Measurements from ENCODE around the gene CLTB. TPM values are rescaled to one million over a fixed set of nuclear protein-coding genes. Genes with fewer than 3 reads are reported as not detected.

The CLTB gene, protein sequence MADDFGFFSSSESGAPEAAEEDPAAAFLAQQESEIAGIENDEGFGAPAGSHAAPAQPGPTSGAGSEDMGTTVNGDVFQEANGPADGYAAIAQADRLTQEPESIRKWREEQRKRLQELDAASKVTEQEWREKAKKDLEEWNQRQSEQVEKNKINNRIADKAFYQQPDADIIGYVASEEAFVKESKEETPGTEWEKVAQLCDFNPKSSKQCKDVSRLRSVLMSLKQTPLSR
- polyA plus RNA-seq: 100 to 1,000 TPM in 2 of 3 donors, 10 to 100 TPM in 1; 67.5 to 115 (median 113) TPM

- peaks cover 0 to 3% (median 0%) of the 10 kb centered on the region in 3 donors for H3K36me3 Mint-ChIP-seq
- H3K27me3 Mint-ChIP-seq (ENCODE audit: low read depth in 3 of 3): peaks cover 3 to 22% (median 9%) of the 10 kb centered on the region in 3 donors
- H3K27ac Mint-ChIP-seq: peak within 1 kb of the TSS; percentile 84 to 95 (median 91)
- H3K4me3 Mint-ChIP-seq: peak within 1 kb of the TSS; percentile 81 to 92 (median 85)
- H3K4me1 Mint-ChIP-seq: peaks cover 32 to 46% of the 10 kb centered on the region in 2 donors
- H3K9me3 Mint-ChIP-seq: no peaks in the 10 kb centered on the region
- peak; percentile 83 to 88 (median 87) for DNase-seq
These were observed at the start of gene CLTB for GRCh38 chr5:176415952-176416924. Gene CLTB (minus strand): TSS chr5:176416539. CDS start chr5:176416363, 176 bp downstream.

GRCh38 chr5:176463113-176463764 is 46.9 kb upstream of the CLTB start:
- Mint-ChIP-seq H3K36me3 (peaks cover 0 to 18% (median 0%) of the 10 kb centered on the region in 3 donors), H3K4me1 (peaks cover 29 to 57% of the 10 kb centered on the region in 2 donors), H3K27ac (peak overlapping the region in 1 of 6 donors; percentile 61), H3K27me3 (ENCODE audit: low read depth in 3 of 3) (no peaks in the 10 kb centered on the region), H3K4me3 (no peak overlapping the region), H3K9me3 (no peaks in the 10 kb centered on the region)
- DNase-seq: no peak

- H3K27me3 Mint-ChIP-seq (ENCODE audit: low read depth in 3 of 3): no peaks in the 10 kb centered on the region
- H3K9me3 Mint-ChIP-seq: no peaks in the 10 kb centered on the region
- DNase-seq: no peak
- H3K4me3 Mint-ChIP-seq: no peak overlapping the region
- H3K4me1 Mint-ChIP-seq: peaks cover 30 to 55% of the 10 kb centered on the region in 2 donors
- H3K27ac Mint-ChIP-seq: no peak overlapping the region
- peaks cover 0 to 13% (median 0%) of the 10 kb centered on the region in 3 donors for H3K36me3 Mint-ChIP-seq
These were observed 45.0 kb upstream of the CLTB start for GRCh38 chr5:176461349-176461748.

DNA sequence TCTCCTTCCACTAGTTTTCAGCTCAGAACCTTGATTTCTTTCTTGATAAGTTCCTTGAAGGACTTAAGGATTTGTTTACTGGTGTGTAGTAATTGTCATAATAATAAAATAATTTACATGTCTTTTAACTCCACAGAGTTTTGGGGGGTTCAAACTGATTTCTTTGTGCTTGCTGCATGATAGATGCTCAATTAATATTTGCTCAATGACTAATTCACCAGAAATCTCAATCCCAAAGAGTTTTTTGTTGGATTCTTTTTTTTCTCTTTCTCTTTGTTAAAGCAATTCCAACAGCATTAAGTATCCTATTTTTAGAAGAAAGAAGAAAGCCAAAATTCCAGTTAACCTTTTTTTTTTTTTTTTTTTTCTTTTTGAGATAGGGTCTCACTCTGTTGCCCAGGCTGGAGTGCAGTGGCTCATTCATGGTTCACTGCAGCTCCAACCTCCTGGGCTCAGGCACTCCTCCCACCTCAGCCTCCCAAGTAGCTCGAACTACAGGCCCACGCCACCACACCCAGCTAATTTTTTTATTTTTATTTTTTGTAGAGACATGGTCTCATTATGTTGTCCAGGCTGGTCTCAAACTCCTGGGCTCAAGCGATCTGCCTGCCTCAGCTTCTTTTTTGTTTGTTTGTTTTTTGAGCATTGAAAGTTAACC is 42.7 kb upstream of the CLTB start:
- no peaks in the 10 kb centered on the region for H3K27me3 Mint-ChIP-seq (ENCODE audit: low read depth in 3 of 3)
- DNase-seq: no peak
- H3K27ac Mint-ChIP-seq: peak overlapping the region in 5 of 6 donors; percentile 24 to 84 (median 48)
- peaks cover 0 to 11% (median 0%) of the 10 kb centered on the region in 3 donors for H3K36me3 Mint-ChIP-seq
- H3K9me3 Mint-ChIP-seq: no peaks in the 10 kb centered on the region
- H3K4me1 Mint-ChIP-seq: peaks cover 26 to 56% of the 10 kb centered on the region in 2 donors
- H3K4me3 Mint-ChIP-seq: no peak overlapping the region

DNA sequence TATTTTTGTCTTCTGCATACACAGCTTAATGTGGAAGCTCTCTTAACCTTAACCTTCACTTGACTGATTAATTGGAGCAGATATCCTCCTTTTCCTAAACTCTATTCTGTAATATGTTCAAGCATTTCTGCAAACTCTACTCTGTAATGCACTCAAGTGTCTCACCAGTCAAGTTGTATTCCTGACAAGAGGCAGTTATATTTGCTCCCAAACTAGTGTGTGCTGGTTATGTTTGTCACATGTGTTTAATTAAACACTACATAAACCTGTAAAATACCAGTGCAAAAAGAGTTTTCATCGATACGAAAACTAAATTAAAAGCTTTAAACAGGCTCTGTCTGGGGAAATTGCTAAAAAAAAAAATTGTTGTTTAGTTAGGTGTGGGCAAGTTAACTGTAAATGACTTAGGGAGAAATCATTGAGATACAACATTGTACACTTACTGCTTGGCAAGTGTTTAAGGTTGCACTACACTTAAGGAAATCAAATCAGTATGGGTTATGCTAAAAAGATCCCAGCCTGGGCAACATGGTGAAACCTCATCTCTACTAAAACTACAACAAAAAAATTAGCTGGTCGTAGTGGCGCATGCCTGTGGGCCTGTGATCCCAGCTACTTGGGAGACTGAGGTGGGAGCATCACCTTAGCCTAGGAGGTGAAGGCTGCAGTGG is 38.5 kb upstream of the CLTB start:
- peak overlapping the region in 1 of 6 donors; percentile 69 for H3K27ac Mint-ChIP-seq
- H3K36me3 Mint-ChIP-seq: peaks cover 3 to 17% (median 4%) of the 10 kb centered on the region in 3 donors
- peaks cover 21 to 48% of the 10 kb centered on the region in 2 donors for H3K4me1 Mint-ChIP-seq
- no peak for DNase-seq
- H3K4me3 Mint-ChIP-seq: no peak overlapping the region
- H3K9me3 Mint-ChIP-seq: no peaks in the 10 kb centered on the region
- H3K27me3 Mint-ChIP-seq (ENCODE audit: low read depth in 3 of 3): no peaks in the 10 kb centered on the region

GRCh38 chr5:176450077-176450476 is 33.7 kb upstream of the CLTB start:
- no peak for DNase-seq
- H3K4me3 Mint-ChIP-seq: peak overlapping the region in 2 of 5 donors; percentile 8 to 51
- peaks cover 19 to 26% (median 21%) of the 10 kb centered on the region in 3 donors for H3K27me3 Mint-ChIP-seq (ENCODE audit: low read depth in 3 of 3)
- H3K4me1 Mint-ChIP-seq: peaks cover 33 to 55% of the 10 kb centered on the region in 2 donors
- peaks cover 3 to 12% (median 4%) of the 10 kb centered on the region in 3 donors for H3K36me3 Mint-ChIP-seq
- H3K27ac Mint-ChIP-seq: peak overlapping the region; percentile 4 to 100 (median 72)
- H3K9me3 Mint-ChIP-seq: peaks cover 0 to 4% (median 0%) of the 10 kb centered on the region in 6 donors

GRCh38 chr5:176447978-176448608 is 31.8 kb upstream of the CLTB start, which contains the start of gene FAF2:
Gene FAF2 (plus strand): TSS chr5:176448385. CDS start chr5:176448408, 23 bp downstream.
- Mint-ChIP-seq H3K27me3 (ENCODE audit: low read depth in 3 of 3) (peaks cover 19 to 26% (median 21%) of the 10 kb centered on the region in 3 donors), H3K4me1 (peaks cover 33 to 49% of the 10 kb centered on the region in 2 donors), H3K36me3 (peaks cover 2 to 5% (median 4%) of the 10 kb centered on the region in 3 donors), H3K4me3 (peak within 1 kb of the TSS; percentile 96 to 99 (median 98)), H3K27ac (peak within 1 kb of the TSS; percentile 99 to 100 (median 100)), H3K9me3 (peaks cover 0 to 4% (median 0%) of the 10 kb centered on the region in 6 donors)
- DNase-seq: peak; percentile 99 to 100 (median 99)

GRCh38 chr5:176447591-176447977 is 31.2 kb upstream of the CLTB start:
- Mint-ChIP-seq H3K27me3 (ENCODE audit: low read depth in 3 of 3) (peaks cover 19 to 26% (median 21%) of the 10 kb centered on the region in 3 donors), H3K36me3 (peaks cover 0 to 3% (median 3%) of the 10 kb centered on the region in 3 donors), H3K9me3 (peaks cover 0 to 4% (median 0%) of the 10 kb centered on the region in 6 donors), H3K27ac (peak overlapping the region; percentile 99 to 100 (median 100)), H3K4me1 (peaks cover 32 to 47% of the 10 kb centered on the region in 2 donors), H3K4me3 (peak overlapping the region; percentile 96 to 99 (median 98))
- DNase-seq: no peak

GRCh38 chr5:176446884-176447590 is 30.7 kb upstream of the CLTB start:
- Mint-ChIP-seq H3K27ac (peak overlapping the region; percentile 99 to 100 (median 100)), H3K27me3 (ENCODE audit: low read depth in 3 of 3) (peaks cover 19 to 26% (median 21%) of the 10 kb centered on the region in 3 donors), H3K9me3 (peaks cover 0 to 4% (median 0%) of the 10 kb centered on the region in 6 donors), H3K4me3 (peak overlapping the region; percentile 96 to 99 (median 98)), H3K36me3 (no peaks in the 10 kb centered on the region), H3K4me1 (peaks cover 30 to 43% of the 10 kb centered on the region in 2 donors)
- DNase-seq: peak in 1 of 3 donors; percentile 28

- no peak for DNase-seq
- Mint-ChIP-seq H3K36me3 (no peaks in the 10 kb centered on the region), H3K9me3 (peaks cover 0 to 4% (median 0%) of the 10 kb centered on the region in 6 donors), H3K4me1 (peaks cover 30 to 43% of the 10 kb centered on the region in 2 donors), H3K4me3 (peak overlapping the region in 3 of 5 donors; percentile 49 to 50 (median 50)), H3K27ac (peak overlapping the region in 4 of 6 donors; percentile 11 to 100 (median 43)), H3K27me3 (ENCODE audit: low read depth in 3 of 3) (peaks cover 21 to 26% (median 24%) of the 10 kb centered on the region in 3 donors)
These were observed 29.8 kb upstream of the CLTB start for GRCh38 chr5:176446028-176446665.

DNA sequence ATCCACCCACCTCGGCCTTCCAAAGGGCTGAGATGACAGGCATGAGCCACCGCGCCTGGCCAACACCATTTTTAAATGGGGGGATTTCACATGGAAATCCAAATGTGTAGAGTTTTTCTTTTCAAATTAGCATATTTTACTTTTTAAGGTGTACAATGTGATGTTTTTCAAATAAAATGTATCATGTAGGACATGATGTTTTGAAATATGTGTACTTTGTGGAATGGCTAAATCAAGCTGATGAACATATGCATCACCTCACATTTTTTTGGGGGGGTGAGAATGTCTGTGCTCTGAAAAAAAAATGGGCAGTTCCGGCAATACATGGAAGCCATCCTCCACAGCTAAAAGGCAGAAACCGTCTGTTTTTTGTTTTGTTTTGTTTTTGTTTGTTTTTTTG is 28.4 kb upstream of the CLTB start:
- H3K27ac Mint-ChIP-seq: no peak overlapping the region
- no peak overlapping the region for H3K4me3 Mint-ChIP-seq
- H3K9me3 Mint-ChIP-seq: peaks cover 0 to 4% (median 0%) of the 10 kb centered on the region in 6 donors
- H3K36me3 Mint-ChIP-seq: no peaks in the 10 kb centered on the region
- H3K27me3 Mint-ChIP-seq (ENCODE audit: low read depth in 3 of 3): peaks cover 23 to 26% (median 26%) of the 10 kb centered on the region in 3 donors
- H3K4me1 Mint-ChIP-seq: peaks cover 24 to 32% of the 10 kb centered on the region in 2 donors
- no peak for DNase-seq
